ENCODE measurements around the gene ZNF343.
A peak's percentile ranks its signal among the peaks of the same experiment; 100 is the strongest.
"Not testable (repeated sequence)": the region's sequence is repeated elsewhere in the genome, so short reads cannot be mapped to it uniquely, and the experiment has no call there.

Gene ZNF343

DNA sequence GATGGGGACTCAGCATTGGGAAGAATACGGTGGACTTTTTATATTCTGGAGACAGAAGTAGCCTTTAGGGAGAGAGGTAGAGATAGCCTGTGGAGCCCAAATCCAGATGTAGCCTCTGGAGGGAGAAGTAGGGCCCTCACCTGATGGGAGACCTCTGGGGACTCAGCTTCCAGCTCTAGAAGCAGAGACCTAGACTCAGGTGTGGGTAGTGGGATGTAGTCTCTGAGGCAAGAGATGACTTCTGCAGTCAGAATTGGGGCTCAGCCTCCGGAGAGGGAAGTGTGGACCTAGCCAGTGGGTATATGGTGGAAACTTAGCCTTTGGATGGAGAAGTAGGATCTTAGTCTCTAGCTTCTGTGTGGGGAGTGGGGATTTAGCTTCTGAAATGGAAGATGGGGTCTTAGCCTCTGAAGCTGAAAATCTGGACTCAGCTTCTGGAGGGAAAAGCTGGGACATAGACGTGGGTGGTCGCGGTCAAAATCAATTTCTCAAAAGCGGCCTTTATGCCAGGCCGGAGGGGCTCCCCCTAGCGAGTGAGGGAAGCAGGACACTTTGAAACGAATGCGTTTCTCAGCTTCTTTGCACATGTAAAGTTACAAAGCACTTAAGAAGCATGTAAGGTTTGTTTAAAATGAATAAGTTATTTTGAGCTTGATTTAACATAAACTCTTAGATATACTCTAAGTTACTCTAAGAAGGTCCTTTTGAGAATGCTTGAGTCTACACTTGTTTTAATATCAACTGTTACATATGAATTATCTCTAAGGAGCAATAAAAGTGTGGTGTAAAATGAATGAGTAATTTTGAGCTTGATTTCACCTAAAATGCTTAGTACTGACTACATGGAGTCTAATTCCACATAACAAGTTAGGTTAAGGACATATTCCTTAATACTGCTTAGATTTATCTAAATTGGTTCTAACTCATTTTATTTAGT, 12.9 kb upstream of the ZNF343 start:
- peak; percentile 46 to 47 for DNase-seq (ENCODE audit: low read depth in 2 of 2)

DNA sequence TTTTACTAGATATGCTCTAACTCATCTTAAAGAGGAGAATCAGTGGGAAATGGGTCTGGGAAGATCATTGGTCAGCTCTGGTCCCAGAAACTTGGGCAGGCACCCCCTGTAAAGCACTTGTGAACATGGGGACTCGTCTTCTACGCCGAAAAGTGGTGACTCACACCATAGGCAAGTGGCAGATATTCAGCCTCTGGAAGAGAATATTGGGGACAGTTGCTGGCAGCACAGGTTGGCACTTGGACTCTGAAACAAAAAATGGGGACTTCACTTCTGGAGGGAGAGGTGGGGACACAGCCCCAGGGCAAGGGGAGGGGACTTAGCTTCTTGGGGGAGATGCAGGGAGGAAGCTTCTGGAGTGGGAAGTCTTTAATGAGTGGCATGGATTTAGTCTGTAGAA, 11.9 kb upstream of the ZNF343 start:
- DNase-seq (ENCODE audit: low read depth in 2 of 2) = no peak

DNA sequence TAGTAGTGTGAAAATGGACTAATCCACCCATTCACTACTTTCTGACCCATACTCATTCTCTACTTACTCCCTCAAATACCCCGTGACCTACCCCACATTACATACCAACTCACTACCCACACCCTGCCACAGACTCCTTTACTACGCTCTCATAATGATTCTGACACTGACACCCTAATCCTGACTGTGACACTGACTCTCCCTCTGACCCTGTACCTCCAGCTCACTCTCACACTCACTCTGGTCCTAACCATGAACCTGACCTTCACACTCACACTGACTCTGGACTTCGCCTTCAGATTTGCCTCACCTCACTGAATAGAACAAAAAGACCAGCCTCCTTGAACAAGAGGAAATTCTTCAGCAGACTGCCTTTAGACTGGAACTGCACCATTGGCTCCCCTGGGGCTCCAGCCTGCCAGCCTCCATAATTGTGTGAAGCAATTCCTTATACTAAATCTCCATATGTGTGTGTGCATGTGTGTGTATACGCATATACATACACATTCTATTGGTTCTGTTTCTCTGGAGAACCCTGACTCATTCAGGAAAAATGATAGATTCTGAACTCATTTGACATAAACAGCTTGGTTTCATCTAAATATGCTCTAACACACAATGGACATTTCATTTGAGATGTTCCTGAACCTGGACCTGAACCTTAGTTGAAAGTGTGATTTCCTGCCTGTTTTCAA, 10.5 kb upstream of the ZNF343 start:
- no peak for DNase-seq (ENCODE audit: low read depth in 2 of 2)

DNA sequence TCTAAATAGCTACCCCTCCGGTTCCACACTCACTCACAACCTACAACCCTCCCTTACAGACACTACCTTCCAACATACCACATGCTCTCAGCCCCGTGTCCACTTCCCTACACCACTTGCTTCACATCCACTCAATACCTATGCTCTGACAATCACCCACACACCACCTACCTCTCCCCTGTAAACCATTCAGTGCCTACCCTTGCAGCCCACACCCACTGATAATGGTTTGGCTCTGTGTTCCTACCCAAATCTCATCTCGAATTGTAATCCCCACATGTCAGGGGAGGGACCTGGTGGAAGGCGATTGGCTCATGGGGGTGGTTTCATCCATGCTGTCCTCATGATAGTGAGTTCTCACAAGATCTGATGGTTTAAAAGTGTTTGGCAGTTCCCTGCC, 9.8 kb upstream of the ZNF343 start:
- no peak for DNase-seq (ENCODE audit: low read depth in 2 of 2)

DNA sequence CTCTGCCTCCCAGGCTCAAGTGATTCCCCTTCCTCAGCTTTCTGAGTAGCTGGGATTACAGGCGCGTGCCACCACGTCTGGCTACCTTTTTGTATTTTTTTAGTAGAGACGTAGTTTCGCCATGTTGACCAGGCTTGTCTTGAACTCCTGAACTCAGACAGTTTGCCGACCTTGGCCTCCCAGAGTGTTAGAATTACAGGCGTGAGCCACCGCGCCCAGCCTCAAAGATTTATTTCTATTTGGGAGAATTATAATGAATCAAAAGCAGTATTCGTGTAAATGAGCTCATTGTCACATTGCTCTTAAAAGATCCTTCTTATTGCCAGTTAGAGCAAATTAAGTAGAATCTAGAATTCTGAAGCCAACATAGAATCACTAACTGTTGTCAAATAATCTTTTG, 9.4 kb upstream of the ZNF343 start:
- DNase-seq (ENCODE audit: low read depth in 2 of 2) = no peak

DNA sequence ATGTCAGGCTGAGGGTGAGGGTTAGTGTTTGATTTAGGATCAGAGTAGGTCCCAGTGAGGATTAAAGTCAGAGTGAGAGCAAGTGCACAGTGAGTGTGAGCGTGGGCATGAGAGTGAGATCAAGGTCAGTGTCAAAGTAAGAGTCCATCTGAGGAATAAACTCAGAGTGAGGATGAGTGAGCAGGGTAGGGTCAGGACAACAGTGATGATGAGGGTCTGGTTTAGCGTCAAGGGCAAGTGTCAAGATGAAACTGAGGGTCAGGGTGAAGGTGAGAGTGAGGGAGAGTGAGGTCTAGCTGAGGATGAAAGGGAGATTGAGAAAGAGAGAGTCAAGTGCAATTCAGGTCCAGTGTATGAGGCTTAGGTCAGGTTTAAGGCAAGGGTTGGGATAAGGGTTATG, 7.7 kb upstream of the ZNF343 start:
- DNase-seq (ENCODE audit: low read depth in 2 of 2) = no peak

DNA sequence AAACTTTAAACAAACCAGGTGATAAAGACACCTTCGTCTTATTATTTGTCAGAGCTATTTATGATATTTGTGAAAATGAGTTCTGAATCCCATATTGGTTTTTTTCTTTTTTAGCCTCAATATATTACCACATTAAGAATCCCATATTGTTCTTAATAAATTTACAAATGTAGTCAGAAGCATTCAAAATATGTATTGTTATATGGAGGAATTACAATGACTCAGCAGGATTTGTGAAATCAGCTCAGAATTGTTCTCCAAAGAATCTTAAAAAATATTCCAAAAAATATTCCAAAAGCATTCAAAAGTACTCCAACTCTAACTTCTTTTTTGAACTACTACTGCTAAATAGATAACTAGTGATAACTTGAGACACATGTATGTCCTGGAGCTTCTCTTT, 6.5 kb upstream of the ZNF343 start:
- no peak for DNase-seq (ENCODE audit: low read depth in 2 of 2)

DNA sequence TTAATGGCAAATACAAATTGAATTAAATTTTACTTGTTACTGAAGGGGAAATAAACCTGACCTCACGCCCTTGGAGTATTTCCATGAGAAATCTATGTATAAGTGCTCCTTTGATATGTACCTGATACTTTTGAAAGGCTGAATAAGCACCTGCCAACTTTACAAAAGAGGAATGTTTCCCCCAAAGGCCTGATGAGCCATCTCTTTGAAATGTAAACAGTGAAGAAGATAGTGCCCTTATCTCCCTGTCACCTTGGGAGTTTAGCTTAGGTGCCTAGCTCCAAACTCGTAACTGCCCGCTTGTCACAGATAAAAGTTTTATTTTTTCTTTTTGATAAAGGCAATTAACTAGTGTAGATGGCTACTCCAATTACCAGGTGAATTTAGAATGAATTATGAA, 1.1 kb upstream of the ZNF343 start:
- DNase-seq (ENCODE audit: low read depth in 2 of 2) = no peak

DNA sequence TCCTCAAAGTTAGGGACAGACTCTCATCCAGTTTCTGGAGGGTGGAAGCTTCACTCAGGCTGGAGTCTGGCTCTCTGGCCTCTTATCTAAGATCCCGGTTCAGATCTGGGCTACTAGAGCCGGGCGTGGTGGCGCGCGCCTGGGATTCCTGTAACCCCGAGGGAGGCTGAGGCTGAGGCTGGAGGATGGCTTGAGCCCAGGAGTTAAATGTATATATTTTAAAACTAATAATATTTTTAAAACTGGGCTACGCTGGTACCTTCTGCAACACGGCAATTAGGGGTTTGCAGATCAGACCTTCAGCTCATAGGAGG, 710 bp upstream of the ZNF343 start:
- no peak for DNase-seq (ENCODE audit: low read depth in 2 of 2)

DNA sequence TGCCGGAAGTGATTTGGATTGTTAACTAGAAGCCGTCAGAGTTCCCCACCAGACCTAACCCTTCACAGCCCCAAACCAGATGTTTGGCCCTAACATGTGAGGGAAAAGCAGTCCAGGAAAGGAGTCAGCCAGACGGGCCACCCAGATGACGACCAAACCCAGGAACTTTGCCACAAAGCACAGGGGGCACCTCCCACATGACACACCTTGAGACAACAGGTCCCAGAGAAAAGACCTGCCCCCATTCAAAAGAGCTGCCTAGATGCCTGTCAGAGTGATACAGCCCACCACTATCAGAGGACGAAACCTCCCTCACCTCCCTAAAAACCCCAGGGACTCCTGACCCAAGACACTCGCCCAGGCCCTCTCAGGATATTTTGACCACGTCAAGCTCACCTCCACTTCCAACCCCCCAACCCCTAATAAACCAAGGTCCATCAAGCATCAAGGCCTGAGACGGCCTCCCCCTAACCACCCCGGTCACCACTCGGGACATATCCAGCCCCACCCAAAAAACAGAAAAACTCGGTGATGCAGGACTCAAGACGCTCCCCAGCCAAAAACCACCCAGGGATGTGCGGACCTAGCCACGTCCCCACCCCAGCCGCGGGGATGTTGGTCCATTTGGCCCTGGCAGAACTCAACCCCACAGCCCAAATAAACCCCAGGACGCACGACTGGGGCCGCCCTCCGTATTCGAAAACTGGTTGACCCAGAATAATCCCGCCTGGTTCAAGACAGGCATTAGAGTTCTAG, 662 bp downstream of the ZNF343 start:
- DNase-seq (ENCODE audit: low read depth in 2 of 2) = no peak

DNA sequence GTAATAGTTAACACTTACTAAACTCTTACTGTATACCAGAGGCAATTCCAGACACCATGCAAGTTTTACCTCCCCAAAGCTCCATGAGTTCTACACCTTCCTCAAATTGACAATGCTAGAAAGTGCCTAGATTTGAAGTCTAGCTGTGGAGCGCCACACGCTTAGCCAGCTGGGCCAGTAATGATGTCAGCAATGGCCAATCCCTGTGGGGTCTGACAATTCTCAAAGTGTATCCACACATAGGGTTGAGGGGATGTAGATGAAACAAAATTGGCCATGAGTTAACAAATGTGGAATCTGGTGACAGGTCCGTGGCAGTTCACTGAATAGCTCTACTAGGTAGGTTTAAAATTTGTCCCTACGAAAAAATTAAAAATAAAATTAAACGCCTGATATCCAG, 1.3 kb downstream of the ZNF343 start:
- no peak for DNase-seq (ENCODE audit: low read depth in 2 of 2)

DNA sequence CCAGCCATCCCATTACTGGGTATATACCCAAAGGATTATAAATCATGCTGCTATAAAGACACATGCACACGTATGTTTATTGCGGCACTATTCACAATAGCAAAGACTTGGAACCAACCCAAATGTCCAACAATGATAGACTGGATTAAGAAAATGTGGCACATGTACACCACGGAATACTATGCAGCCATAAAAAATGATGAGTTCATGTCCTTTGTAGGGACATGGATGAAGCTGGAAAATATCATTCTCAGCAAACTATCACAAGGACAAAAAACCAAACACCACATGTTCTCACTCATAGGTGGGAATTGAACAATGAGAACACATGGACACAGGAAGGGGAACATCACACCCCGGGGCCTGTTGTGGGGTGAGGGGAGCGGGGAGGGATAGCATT, 2.3 kb downstream of the ZNF343 start:
- not testable (repeated sequence) for DNase-seq (ENCODE audit: low read depth in 2 of 2)

DNA sequence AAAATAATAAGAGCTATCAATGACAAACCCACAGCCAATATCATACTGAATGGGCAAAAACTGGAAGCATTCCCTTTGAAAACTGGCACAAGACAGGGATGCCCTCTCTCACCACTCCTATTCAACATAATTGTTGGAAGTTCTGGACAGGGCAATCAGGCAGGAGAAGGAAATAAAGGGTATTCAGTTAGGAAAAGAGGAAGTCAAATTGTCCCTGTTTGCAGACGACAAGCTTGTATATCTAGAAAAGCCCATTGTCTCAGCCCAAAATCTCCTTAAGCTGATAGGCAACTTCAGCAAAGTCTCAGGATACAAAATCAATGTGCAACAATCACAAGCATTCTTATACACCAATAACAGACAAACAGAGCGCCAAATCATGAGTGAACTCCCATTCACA, 3.9 kb downstream of the ZNF343 start:
- not testable (repeated sequence) for DNase-seq (ENCODE audit: low read depth in 2 of 2)

DNA sequence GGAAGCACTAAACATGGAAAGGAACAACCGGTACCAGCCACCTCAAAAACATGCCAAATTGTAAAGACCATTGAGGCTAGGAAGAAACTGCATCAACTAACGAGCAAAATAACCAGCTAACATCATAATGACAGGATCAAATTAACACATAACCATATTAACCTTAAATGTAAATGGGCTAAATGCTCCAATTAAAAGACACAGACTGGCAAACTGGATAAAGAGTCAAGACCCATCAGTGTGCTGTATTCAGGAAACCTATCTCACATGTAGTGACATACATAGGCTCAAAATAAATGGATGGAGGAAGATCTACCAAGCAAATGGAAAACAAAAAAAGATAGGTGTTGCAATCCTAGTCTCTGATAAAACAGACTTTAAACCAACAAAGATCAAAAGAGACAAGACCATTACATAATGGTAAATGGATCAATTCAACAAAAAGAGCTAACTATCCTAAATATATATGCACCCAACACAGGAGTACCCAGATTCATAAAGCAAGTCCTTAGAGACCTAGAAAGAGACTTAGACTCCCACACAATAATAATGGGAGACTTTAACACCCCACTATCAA, 5.8 kb downstream of the ZNF343 start:
- not testable (repeated sequence) for DNase-seq (ENCODE audit: low read depth in 2 of 2)

DNA sequence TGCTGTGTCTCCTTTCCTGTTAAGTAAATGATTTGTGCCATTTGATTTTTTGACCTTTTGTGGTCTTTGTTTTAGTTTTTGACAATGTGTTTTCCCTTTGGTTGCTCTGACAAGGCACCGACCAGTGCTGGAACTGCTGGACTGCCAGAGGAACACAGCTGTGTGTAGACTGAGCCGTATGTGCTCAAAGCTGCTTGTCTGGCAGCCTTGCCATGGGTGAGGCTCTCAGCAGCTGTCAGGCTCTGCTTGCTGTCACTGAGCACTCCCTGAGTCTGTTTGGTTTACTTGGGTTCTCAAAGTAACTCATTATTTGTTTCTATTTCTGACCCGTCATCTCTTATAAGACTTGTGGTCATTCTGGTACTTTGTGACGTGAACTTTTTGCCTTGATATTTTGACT, 23.1 kb downstream of the ZNF343 start:
- no peak for DNase-seq (ENCODE audit: low read depth in 2 of 2)

DNA sequence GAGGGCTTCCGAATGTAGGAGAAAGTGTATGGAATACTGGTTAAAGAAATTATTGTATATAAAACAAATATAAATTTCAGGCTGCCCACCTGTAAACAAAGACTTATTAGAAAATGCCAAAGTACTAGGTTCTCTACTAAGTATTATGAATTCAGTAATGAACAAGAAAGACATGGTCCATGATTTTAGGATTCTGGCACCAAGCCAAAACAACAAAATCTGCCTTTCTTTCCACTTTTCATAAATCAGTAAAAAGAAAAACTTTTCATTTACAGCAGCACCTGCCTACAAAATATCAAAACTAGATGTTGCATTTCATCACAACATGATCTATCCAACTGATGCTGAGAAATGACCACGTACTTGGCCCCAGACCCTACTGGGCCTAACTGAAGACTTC, 23.6 kb downstream of the ZNF343 start:
- no peak for DNase-seq (ENCODE audit: low read depth in 2 of 2)

DNA sequence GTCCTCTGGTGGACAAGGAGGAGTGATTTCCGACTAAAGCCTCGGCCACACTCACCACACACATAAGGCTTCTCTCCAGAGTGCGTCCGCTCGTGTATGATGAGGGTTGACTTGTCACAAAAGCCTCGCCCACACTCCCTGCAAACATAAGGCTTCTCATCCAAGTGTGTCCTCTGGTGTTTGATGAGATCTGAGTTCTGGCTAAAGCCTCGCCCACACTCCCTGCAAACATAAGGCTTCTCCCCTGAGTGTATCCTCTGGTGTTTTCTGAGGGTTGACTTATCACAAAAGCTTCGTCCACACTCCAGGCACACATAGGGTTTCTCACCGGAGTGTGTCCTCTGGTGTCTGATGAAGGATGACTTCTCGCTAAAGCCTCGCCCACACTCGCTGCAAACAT, 25.2 kb downstream of the ZNF343 start:
- no peak for DNase-seq (ENCODE audit: low read depth in 2 of 2)

DNA sequence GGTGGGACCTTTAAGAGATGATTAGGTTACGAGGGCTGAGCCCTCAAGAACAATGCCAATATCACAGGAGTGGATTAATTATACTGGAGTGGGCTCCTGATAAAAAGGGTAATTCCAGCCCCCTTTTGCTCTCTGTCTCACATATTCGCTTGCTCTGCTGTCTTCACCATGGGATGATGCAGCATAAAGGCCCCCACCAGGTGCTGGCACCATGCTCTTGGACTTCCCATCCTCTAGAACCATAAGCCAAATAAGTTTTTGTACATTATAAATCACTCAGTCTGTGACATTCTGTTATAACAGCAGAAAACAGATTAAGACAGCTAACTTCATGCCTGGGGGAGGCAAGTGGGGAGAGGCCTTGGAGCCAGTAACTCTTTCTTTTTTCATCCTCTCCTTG, 28.3 kb downstream of the ZNF343 start:
- DNase-seq (ENCODE audit: low read depth in 2 of 2) = no peak

DNA sequence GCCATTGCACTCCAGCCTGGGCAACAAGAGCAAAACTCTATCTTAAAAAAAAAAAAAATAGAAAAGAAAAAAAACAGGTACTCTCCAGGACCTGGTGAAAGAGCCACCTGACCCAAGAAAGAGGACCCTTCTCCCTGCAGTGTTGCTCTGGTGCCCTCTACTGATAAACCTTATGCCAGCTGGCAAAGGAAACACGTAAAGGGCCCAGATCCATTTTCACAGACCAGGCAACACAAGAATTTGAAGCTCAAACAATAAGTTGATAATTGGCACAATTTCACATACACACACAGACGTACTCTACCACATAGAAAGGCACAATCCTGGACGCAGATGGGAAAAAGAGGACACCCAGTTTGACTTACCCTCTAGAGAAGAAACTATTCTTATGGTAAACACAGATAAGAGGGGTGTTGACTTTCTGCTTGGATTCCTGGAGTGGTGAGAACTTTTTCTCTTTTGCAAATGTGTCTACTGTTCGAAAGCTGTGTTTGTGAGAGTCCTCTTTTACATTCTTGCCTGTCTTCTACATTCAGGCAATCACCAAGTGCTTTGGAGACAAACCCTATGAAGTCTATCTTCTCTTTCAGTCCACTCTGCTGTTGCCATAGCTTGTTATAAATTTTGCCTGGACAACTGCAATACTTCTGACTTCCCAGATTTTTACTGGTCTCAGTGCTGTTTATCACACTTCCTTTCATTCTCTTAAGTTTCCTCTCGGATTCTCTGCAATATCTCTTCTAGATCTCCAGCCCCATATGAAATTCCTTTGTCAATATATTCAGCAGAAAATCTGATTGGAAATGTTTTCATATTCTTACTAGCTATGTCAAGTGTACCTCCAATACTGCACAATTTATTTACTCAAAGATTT, 31.7 kb downstream of the ZNF343 start:
- DNase-seq (ENCODE audit: low read depth in 2 of 2) = no peak

DNA sequence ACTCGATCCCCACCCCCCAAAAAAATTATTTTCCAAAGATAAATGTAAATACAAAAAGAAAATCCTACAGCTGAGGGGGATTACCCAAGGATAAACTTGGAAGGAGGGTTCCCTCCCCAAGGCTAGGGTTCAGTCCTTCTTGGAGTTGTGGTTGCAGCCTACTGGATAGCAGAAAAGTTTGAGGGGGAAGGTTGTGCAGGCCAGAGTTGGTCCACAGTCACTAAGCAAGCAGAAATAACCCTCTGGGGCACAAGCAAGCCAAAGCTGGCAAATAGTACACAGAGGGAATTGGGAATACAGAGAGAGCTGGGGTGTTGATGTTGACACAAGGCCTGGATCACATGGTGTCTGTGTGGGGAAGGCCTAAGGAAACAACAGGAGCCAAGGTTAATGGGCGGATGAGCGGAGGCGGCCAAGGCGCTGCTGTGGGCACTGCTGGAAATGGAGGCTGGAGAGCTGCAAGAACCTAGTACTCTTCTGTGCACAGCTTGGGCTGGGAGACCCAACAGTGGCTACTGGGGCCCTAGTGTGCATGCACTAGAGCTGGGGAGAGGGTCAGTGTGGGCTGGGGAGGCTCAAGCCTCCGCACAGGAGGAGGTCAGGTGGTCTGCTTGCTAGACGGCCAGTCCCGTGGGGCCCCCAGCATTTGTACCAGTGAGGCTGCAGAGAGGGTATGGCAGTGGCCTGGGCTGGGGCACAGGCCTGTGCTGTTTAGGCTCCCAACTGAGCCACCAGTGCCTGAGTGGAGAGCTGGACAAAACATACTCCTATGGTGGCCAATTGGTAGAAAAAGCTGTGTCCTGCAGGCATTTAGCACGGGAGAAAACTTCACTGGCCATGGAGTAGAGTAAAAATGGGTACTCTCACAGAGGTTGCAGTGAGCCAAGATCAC, 32.6 kb downstream of the ZNF343 start:
- DNase-seq (ENCODE audit: low read depth in 2 of 2) = no peak
